CD4-positive, alpha-beta T cell (primary cell): Measurements from ENCODE around the gene HOPX. TPM values are rescaled to one million over a fixed set of nuclear protein-coding genes. Genes with fewer than 3 reads are reported as not detected.

Experiments
- ATAC-seq: fragments of 200-7000 bp; cut with Tn5 transposase; one replicate; pipeline ENCODE4 v1.10.0; 2022; ENCODE audit warnings: mild to moderate bottlenecking; ENCODE audit not compliant: poor library complexity
- CTCF ChIA-PET: fragments of 350-600 bp; sonication (Branson Sonifier 250); formaldehyde crosslinking; loops from one replicate; lab custom pipeline; 2021; ENCODE audit warnings: antibody characterized with exemption, inconsistent platforms; lab: Charles Lee
- POLR2A ChIA-PET: fragments of 350-600 bp; sonication (Branson Sonifier 250); formaldehyde crosslinking; loops from one replicate; lab custom pipeline; 2021; ENCODE audit warnings: antibody characterized with exemption, inconsistent platforms; lab: Charles Lee
- DNase-seq, 14 experiments: peaks; one replicate each; pipeline ENCODE4 v3.0.0-alpha.2; 2013 to 2020; ENCODE audit warnings: mixed read lengths in 2 of 14
- H3K27ac ChIP-seq, 2 donors: one replicate each; pipeline versions ENCODE4 v1.5.1 to v1.7.0; 2013; ENCODE audit warnings: low read length in 2 of 2, low read depth in 1 of 2, mild to moderate bottlenecking in 1 of 2
- H3K27me3 ChIP-seq, 2 experiments: 1 replicate in 1 of 2; 2 replicates in 1 of 2; pipeline versions ENCODE4 v1.6.1 to v1.7.0; 2013; ENCODE audit warnings: low read length in 2 of 2, control low read depth in 1 of 2, mild to moderate bottlenecking in 1 of 2, moderate library complexity in 1 of 2; ENCODE audit not compliant: insufficient read depth in 2 of 2, control insufficient read depth in 1 of 2
- H3K36me3 ChIP-seq: one replicate; pipeline ENCODE4 v1.6.1; 2013; ENCODE audit warnings: low read length, control low read depth; ENCODE audit not compliant: insufficient read depth
- H3K4me1 ChIP-seq: one replicate; pipeline ENCODE4 v1.6.1; 2013; ENCODE audit warnings: low read length, control low read depth; ENCODE audit not compliant: insufficient read depth
- H3K4me3 ChIP-seq: one replicate; pipeline ENCODE4 v1.5.1; 2013; ENCODE audit warnings: mild to moderate bottlenecking, low read length, moderate library complexity
- H3K9me3 ChIP-seq, 2 experiments: 1 replicate in 1 of 2; 2 replicates in 1 of 2; pipeline versions ENCODE4 v1.6.1 to v1.7.0; 2013; ENCODE audit warnings: low read length in 2 of 2, mild to moderate bottlenecking in 2 of 2, control low read depth in 1 of 2, moderate library complexity in 1 of 2; ENCODE audit not compliant: control insufficient read depth in 1 of 2, insufficient read depth in 1 of 2
- H3K27ac Mint-ChIP-seq: one replicate; pipeline ENCODE4 v1.8.0; 2020; ENCODE audit warnings: mixed read lengths
- H3K27me3 Mint-ChIP-seq: one replicate; pipeline ENCODE4 v1.8.0; 2021; ENCODE audit warnings: mixed read lengths
- H3K36me3 Mint-ChIP-seq: one replicate; pipeline ENCODE4 v1.8.0; 2021; ENCODE audit warnings: low read depth, mixed read lengths
- H3K4me1 Mint-ChIP-seq: one replicate; pipeline ENCODE4 v1.8.0; 2021; ENCODE audit warnings: low read depth, mixed read lengths
- H3K4me3 Mint-ChIP-seq: one replicate; pipeline ENCODE4 v1.8.0; 2020; ENCODE audit warnings: mild to moderate bottlenecking, mixed read lengths
- H3K9me3 Mint-ChIP-seq: one replicate; pipeline ENCODE4 v1.8.0; 2020; ENCODE audit warnings: mixed read lengths
- CTCF ChIP-seq: fragments of 200-600 bp; IDR thresholded peaks from one replicate; pipeline ENCODE4 v1.8.0; 2022; ENCODE audit warnings: antibody characterized with exemption, mild to moderate bottlenecking
- intact Hi-C, 2 experiments: fragments of 100-400 bp; cut with DNase I in 1 of 2; cut with micrococcal nuclease in 1 of 2; formaldehyde crosslinking; loops; one replicate each; pipeline versions ENCODE4 v1.15.1 to v1.9.0; 2023 to 2025; cut with DNase I, micrococcal nuclease
- total RNA-seq, 174 experiments: library from RNA in 2 of 174; stranded (reverse) in 2 of 174; gene quantifications; one replicate each; pipeline ENCODE4 v1.2.3 and lab custom pipeline; 2021 to 2026

The HOPX gene
- total RNA-seq, 2 experiments from 2014 or later = 4.3 to 5.9 TPM

- TF ChIP-seq CTCF = no peak
- Histone ChIP-seq H3K27me3 (no peaks in the 10 kb centered on the region), H3K4me3 (no peak overlapping the region), H3K9me3 (no peaks in the 10 kb centered on the region), H3K27ac (no peak overlapping the region), H3K4me1 (no peaks in the 10 kb centered on the region), H3K36me3 (no peaks in the 10 kb centered on the region)
- Mint-ChIP-seq H3K27ac (no peak overlapping the region), H3K27me3 (peaks cover under 1% of the 10 kb centered on the region), H3K9me3 (no peaks in the 10 kb centered on the region), H3K36me3 (no peaks in the 10 kb centered on the region), H3K4me1 (no peaks in the 10 kb centered on the region), H3K4me3 (no peak overlapping the region)
- ChIA-PET POLR2A (no interaction called here), CTCF (no interaction called here)
- ATAC-seq = no peak
- DNase-seq = no peak
- intact Hi-C loops = no loop called here
Observed at GRCh38 chr4:56690393-56690792, 9.3 kb upstream of the HOPX start.

GRCh38 chr4:56689201-56689969, 8.3 kb upstream of the HOPX start:
- ChIA-PET POLR2A (no interaction called here), CTCF (no interaction called here)
- H3K27me3 Mint-ChIP-seq = peaks cover 8% of the 10 kb centered on the region
- Histone ChIP-seq H3K36me3 (no peaks in the 10 kb centered on the region), H3K4me1 (no peaks in the 10 kb centered on the region), H3K27me3 (no peaks in the 10 kb centered on the region), H3K27ac (no peak overlapping the region), H3K9me3 (no peaks in the 10 kb centered on the region), H3K4me3 (no peak overlapping the region)
- intact Hi-C loops = loop anchor here in 1 of 2 experiments (10.0 kb wide), 1 partner anchor 65 kb away; no protein-coding TSS in a partner anchor
- no peak for TF ChIP-seq CTCF
- ATAC-seq (no peak), DNase-seq (no peak)
- H3K4me3 Mint-ChIP-seq = no peak overlapping the region
- no peaks in the 10 kb centered on the region for H3K9me3 Mint-ChIP-seq
- no peak overlapping the region for H3K27ac Mint-ChIP-seq
- H3K36me3 Mint-ChIP-seq = no peaks in the 10 kb centered on the region
- no peaks in the 10 kb centered on the region for H3K4me1 Mint-ChIP-seq

- Mint-ChIP-seq H3K4me3 (no peak overlapping the region), H3K27ac (no peak overlapping the region), H3K36me3 (no peaks in the 10 kb centered on the region), H3K4me1 (no peaks in the 10 kb centered on the region), H3K9me3 (no peaks in the 10 kb centered on the region), H3K27me3 (peaks cover 15% of the 10 kb centered on the region)
- CTCF ChIA-PET = no interaction called here
- no peak for ATAC-seq
- Histone ChIP-seq H3K27me3 (no peaks in the 10 kb centered on the region), H3K4me1 (no peaks in the 10 kb centered on the region), H3K9me3 (no peaks in the 10 kb centered on the region), H3K36me3 (no peaks in the 10 kb centered on the region), H3K4me3 (no peak overlapping the region), H3K27ac (no peak overlapping the region)
- POLR2A ChIA-PET = no interaction called here
- no peak for TF ChIP-seq CTCF
- intact Hi-C loops = loop anchor here in 1 of 2 experiments (10.0 kb wide), 1 partner anchor 67 kb away; no protein-coding TSS in a partner anchor
- no peak for DNase-seq
Observed at GRCh38 chr4:56688094-56688647, 7.1 kb upstream of the HOPX start.
